ENCODE data around the gene EVX2. TPM values are rescaled to one million over a fixed set of nuclear protein-coding genes. Genes with fewer than 3 reads are reported as not detected.
A peak's percentile ranks its signal among the peaks of the same experiment; 100 is the strongest.

EVX2 gene
- total RNA-seq, 1 donor from 2014 or later = not detected

GRCh38 chr2:176122683-176123410 lies 39.1 kb upstream of the EVX2 start, which contains the start of gene HOXD9:
TSS of gene HOXD9 (plus strand) at chr2:176122719. CDS start at chr2:176122769, 50 bp downstream.
- Histone ChIP-seq H3K9me3 (replicated peaks) (no peaks in the 10 kb centered on the region), H3K4me1 (peaks cover 24% of the 10 kb centered on the region), H3K36me3 (no peaks in the 10 kb centered on the region), H3K4me3 (peak within 1 kb of the TSS; percentile 61), H3K27ac (replicated peaks) (no peak within 1 kb of the TSS), H3K27me3 (ENCODE audit: low read depth) (peaks cover 99% of the 10 kb centered on the region)
- intact Hi-C loops (cut with micrococcal nuclease) = no loop called here
- no peak for TF ChIP-seq CTCF (IDR thresholded peaks at IDR 0.05; ENCODE audit: borderline replicate concordance)
- DNase-seq = no peak

GRCh38 chr2:176122052-176122682 lies 38.4 kb upstream of the EVX2 start:
- peaks cover 100% of the 10 kb centered on the region for H3K27me3 ChIP-seq (ENCODE audit: low read depth)
- no peak overlapping the region for H3K27ac ChIP-seq (replicated peaks)

GRCh38 chr2:176121190-176122051 lies 37.7 kb upstream of the EVX2 start:
- TF ChIP-seq CTCF (IDR thresholded peaks at IDR 0.05; ENCODE audit: borderline replicate concordance) = no peak
- intact Hi-C loops (cut with micrococcal nuclease) = no loop called here
- H3K9me3 ChIP-seq (replicated peaks) = no peaks in the 10 kb centered on the region
- H3K36me3 ChIP-seq = no peaks in the 10 kb centered on the region
- H3K27ac ChIP-seq (replicated peaks) = no peak overlapping the region
- H3K27me3 ChIP-seq (ENCODE audit: low read depth) = peaks cover 100% of the 10 kb centered on the region
- H3K4me3 ChIP-seq = no peak overlapping the region
- H3K4me1 ChIP-seq = peaks cover 21% of the 10 kb centered on the region
- no peak for DNase-seq

More at GRCh38 chr2:176122052-176122682, 38.4 kb upstream of the EVX2 start:
- no peak for DNase-seq
- Histone ChIP-seq H3K36me3 (no peaks in the 10 kb centered on the region), H3K4me3 (peak overlapping the region; percentile 61), H3K4me1 (peaks cover 22% of the 10 kb centered on the region), H3K9me3 (replicated peaks) (no peaks in the 10 kb centered on the region)
- no peak for TF ChIP-seq CTCF (IDR thresholded peaks at IDR 0.05; ENCODE audit: borderline replicate concordance)
- intact Hi-C loops (cut with micrococcal nuclease) = no loop called here

- H3K36me3 ChIP-seq = no peaks in the 10 kb centered on the region
- intact Hi-C loops (cut with micrococcal nuclease) = no loop called here
- peaks cover 21% of the 10 kb centered on the region for H3K4me1 ChIP-seq
- H3K27ac ChIP-seq (replicated peaks) = no peak overlapping the region
- H3K9me3 ChIP-seq (replicated peaks) = no peaks in the 10 kb centered on the region
- DNase-seq = no peak
- H3K4me3 ChIP-seq = no peak overlapping the region
- peaks cover 100% of the 10 kb centered on the region for H3K27me3 ChIP-seq (ENCODE audit: low read depth)
- no peak for TF ChIP-seq CTCF (IDR thresholded peaks at IDR 0.05; ENCODE audit: borderline replicate concordance)
Measured at GRCh38 chr2:176120364-176121189, 36.8 kb upstream of the EVX2 start.

Measured in left ventricle myocardium inferior (tissue), 1 donor.